ENCODE measurements around the gene MRPL47. TPM values are rescaled to one million over a fixed set of nuclear protein-coding genes. Genes with fewer than 3 reads are reported as not detected.
A peak's percentile ranks its signal among the peaks of the same experiment; 100 is the strongest.

Gene MRPL47
- total and polyA plus RNA-seq, 9 of the 15 experiments (the other 6 are each of a cell fraction or from before 2014, with no cell fraction given), result 101 to 437 (median 141) TPM

DNA sequence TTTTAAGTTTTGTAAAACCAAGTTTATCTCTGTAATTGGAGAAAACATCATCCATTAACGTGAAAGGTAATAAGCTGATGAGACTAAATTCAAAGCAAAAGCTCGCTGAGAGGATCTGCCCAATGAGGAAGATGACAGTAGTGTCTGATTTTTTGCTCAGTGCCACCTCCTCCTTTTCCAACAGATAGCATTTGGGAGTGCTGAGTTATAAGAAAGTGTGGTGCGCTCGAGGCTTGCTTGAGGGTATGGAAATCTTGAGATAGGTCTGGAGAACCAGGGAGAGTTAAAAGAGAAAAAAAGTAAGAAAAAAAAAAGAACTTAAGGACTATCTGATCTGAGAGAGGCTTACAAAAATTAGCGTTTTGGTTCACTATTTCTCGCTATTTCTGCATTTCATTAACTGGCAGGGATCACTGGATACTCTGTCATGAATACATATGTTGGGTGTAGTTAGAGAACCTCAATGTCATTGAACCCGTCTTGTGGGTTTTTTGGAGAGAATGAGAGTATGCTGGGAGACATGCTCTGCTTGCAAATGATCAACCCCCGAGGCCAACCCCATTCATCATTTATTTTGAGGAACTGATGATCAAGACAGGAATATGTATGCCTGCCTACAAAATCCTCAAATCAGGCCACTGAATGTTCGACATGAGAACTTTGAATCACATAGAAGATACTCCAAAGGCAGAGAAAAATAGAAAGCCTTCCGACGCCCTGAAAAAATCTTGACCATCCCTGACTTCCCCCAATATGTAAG, 47.4 kb upstream of the MRPL47 start:
- in situ Hi-C loops (cut with MboI), result no loop called here
- no peak overlapping the region for H3K4me2 ChIP-seq (ENCODE audit: insufficient read depth, low read length)
- H3K9me1 ChIP-seq (ENCODE audit: control insufficient read depth, insufficient read depth, low read length), result no peaks in the 10 kb centered on the region
- FAIRE-seq, result peak; percentile 19
- no peaks in the 10 kb centered on the region for H3K36me3 ChIP-seq (ENCODE audit: control insufficient read depth, insufficient read depth, low read length)
- H3K9ac ChIP-seq (ENCODE audit: insufficient read depth in 1 of 2, low read depth in 2 of 2, low read length in 2 of 2), result no peak overlapping the region
- WGBS (ENCODE audit: insufficient coverage, low coverage, missing lambda C conversion rate), result 20% methylated on average over 11 of the region's 11 CpGs
- ChIA-PET CTCF (ENCODE audit: low intra/inter-chr PET ratio) (no interaction called here), POLR2A (interaction anchor here (0.7 kb wide), 1 partner anchor 66 kb away, joined by 3 read pairs; no protein-coding TSS in a partner anchor)
- 0 out of 2 replicates have a peak, but pooled peaks cover 2% of the 10 kb centered on the region for H4K20me1 ChIP-seq (replicated peaks; ENCODE audit: control insufficient read depth, insufficient read depth, low read length)
- H3K4me3 ChIP-seq, result peak overlapping the region; percentile 55; the same call in 1 of the 2 replicates
- H2AFZ ChIP-seq (ENCODE audit: low read depth, low read length), result no peak overlapping the region
- no peak for ATAC-seq
- H3K9me3 ChIP-seq (replicated peaks; ENCODE audit: control insufficient read depth, insufficient read depth, low read depth, low read length), result no peaks in the 10 kb centered on the region
- H3K79me2 ChIP-seq (ENCODE audit: control insufficient read depth, insufficient read depth, low read length), result no peaks in the 10 kb centered on the region
- TF ChIP-seq OTX1 (CRISPR knock-in tag; IDR thresholded peaks at IDR 0.05) (no peak), SRSF3 (IDR thresholded peaks at IDR 0.05; ENCODE audit: insufficient read depth, low read length) (no peak), RAD51 (IDR thresholded peaks at IDR 0.05; ENCODE audit: borderline replicate concordance, low read depth) (no peak), POLR3A (IDR thresholded peaks at IDR 0.05; ENCODE audit: borderline replicate concordance, extremely low read depth, insufficient read depth, insufficient read length) (no peak), SAP30 (IDR thresholded peaks at IDR 0.05; ENCODE audit: borderline replicate concordance, insufficient read depth, low read depth, low read length, poor library complexity, severe bottlenecking) (no peak), STAT5B (CRISPR knock-in tag; IDR thresholded peaks at IDR 0.05) (no peak), MBD2 (IDR thresholded peaks at IDR 0.05; ENCODE audit: borderline replicate concordance, low read depth) (no peak), SFPQ (IDR thresholded peaks at IDR 0.05; ENCODE audit: low read depth, low read length) (no peak), SIN3B (IDR thresholded peaks at IDR 0.05; ENCODE audit: low read depth) (no peak), STAT6 (CRISPR knock-in tag; IDR thresholded peaks at IDR 0.05) (no peak)
- peaks cover 4 to 10% of the 10 kb centered on the region in 2 experiments; a peak in 3 of 5 replicates for H3K27me3 ChIP-seq (ENCODE audit: control insufficient read depth in 2 of 2, insufficient read depth in 2 of 2, low read length in 2 of 2)
- no peak for DNase-seq (ENCODE audit: extremely low read depth in 1 of 4, low spot score in 3 of 4)
- H3K27ac ChIP-seq (ENCODE audit: extremely low read depth, low read depth, low read length), result no peak overlapping the region
- BruUV-seq (replicated peaks), result no TSS peak
- peaks cover 0 to 18% of the 10 kb centered on the region in 2 experiments; a peak in 3 of 5 replicates for H3K4me1 ChIP-seq (replicated peaks in 1 of 2; ENCODE audit: control insufficient read depth in 2 of 2, insufficient read depth in 2 of 2, low read length in 2 of 2)
- intact Hi-C loops (cut with micrococcal nuclease), result loop anchor here (5.0 to 10.0 kb wide), 2 partner anchors 153 to 950 kb away; partner anchors contain the start of gene TTC14
